Measurements from ENCODE around the gene CNGB1. TPM values are rescaled to one million over a fixed set of nuclear protein-coding genes. Genes with fewer than 3 reads are reported as not detected.

Gene CNGB1
- total RNA-seq, 1 donor from 2014 or later = not detected

- no peaks in the 10 kb centered on the region for H3K27me3 ChIP-seq
Measured at GRCh38 chr16:57940382-57940966, 30.5 kb downstream of the CNGB1 start.

DNA sequence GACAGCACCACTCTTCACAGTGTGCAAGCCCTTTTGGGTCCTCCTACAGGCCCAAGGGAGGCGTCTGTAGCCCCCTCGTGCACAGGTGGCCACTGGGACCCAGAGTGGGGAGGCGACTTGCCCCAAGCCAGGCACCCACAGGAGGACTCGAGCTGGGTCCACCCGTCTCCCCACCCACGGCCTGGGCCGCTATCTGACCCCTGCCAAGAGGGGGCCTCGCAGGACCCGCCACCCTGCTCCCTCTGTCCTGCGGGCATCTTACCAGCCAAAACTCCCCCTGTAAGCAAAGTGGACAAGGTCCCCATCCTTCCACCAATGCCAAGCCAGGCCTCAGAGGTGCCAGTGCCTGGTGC is 31.1 kb downstream of the CNGB1 start:
- Histone ChIP-seq H3K4me1 (no peaks in the 10 kb centered on the region), H2AFZ (replicated peaks) (peak overlapping the region; percentile 24), H3K36me3 (no peaks in the 10 kb centered on the region), H3K27me3 (no peaks in the 10 kb centered on the region), H3K79me2 (ENCODE audit: low read depth) (no peaks in the 10 kb centered on the region), H3K9me3 (ENCODE audit: low read depth) (no peaks in the 10 kb centered on the region), H3F3A (ENCODE audit: low read depth) (no peaks in the 10 kb centered on the region), H3K4me3 (no peak overlapping the region), H3K9ac (no peak overlapping the region), H3K4me2 (no peak overlapping the region), H3K27ac (no peak overlapping the region), H4K20me1 (ENCODE audit: low read depth) (no peaks in the 10 kb centered on the region)
- H3K36me3 Mint-ChIP-seq = no peaks in the 10 kb centered on the region
- no peaks in the 10 kb centered on the region for H3K4me1 Mint-ChIP-seq
- H3K9me3 Mint-ChIP-seq = no peaks in the 10 kb centered on the region
- peak overlapping the region; percentile 88 for H3K27ac Mint-ChIP-seq
- DNase-seq (ENCODE audit: low spot score) = no peak
- TF ChIP-seq CTCF (IDR thresholded peaks at IDR 0.05) (no peak), EZH2 (IDR thresholded peaks at IDR 0.05) (no peak), EZH2phosphoT487 (IDR thresholded peaks at IDR 0.05) (no peak)
- no peak overlapping the region for H3K4me3 Mint-ChIP-seq
- H3K27me3 Mint-ChIP-seq (ENCODE audit: insufficient read depth, low read depth) = no peaks in the 10 kb centered on the region

More at GRCh38 chr16:57940382-57940966, 30.5 kb downstream of the CNGB1 start:
- Mint-ChIP-seq H3K27ac (no peak overlapping the region), H3K4me3 (no peak overlapping the region), H3K4me1 (no peaks in the 10 kb centered on the region), H3K9me3 (no peaks in the 10 kb centered on the region), H3K36me3 (no peaks in the 10 kb centered on the region), H3K27me3 (ENCODE audit: insufficient read depth, low read depth) (no peaks in the 10 kb centered on the region)
- no peak overlapping the region for H3K27ac ChIP-seq
- TF ChIP-seq EZH2 (IDR thresholded peaks at IDR 0.05) = no peak
- H3K79me2 ChIP-seq (ENCODE audit: low read depth) = no peaks in the 10 kb centered on the region
- no peak overlapping the region for H2AFZ ChIP-seq (replicated peaks)
- H4K20me1 ChIP-seq (ENCODE audit: low read depth) = no peaks in the 10 kb centered on the region
- no peak overlapping the region for H3K9ac ChIP-seq
- no peaks in the 10 kb centered on the region for H3K4me1 ChIP-seq
- no peak for DNase-seq (ENCODE audit: low spot score)
- H3K4me3 ChIP-seq = no peak overlapping the region
- no peak overlapping the region for H3K4me2 ChIP-seq
- H3K36me3 ChIP-seq = no peaks in the 10 kb centered on the region
- H3F3A ChIP-seq (ENCODE audit: low read depth) = no peaks in the 10 kb centered on the region
- H3K9me3 ChIP-seq (ENCODE audit: low read depth) = no peaks in the 10 kb centered on the region

DNA sequence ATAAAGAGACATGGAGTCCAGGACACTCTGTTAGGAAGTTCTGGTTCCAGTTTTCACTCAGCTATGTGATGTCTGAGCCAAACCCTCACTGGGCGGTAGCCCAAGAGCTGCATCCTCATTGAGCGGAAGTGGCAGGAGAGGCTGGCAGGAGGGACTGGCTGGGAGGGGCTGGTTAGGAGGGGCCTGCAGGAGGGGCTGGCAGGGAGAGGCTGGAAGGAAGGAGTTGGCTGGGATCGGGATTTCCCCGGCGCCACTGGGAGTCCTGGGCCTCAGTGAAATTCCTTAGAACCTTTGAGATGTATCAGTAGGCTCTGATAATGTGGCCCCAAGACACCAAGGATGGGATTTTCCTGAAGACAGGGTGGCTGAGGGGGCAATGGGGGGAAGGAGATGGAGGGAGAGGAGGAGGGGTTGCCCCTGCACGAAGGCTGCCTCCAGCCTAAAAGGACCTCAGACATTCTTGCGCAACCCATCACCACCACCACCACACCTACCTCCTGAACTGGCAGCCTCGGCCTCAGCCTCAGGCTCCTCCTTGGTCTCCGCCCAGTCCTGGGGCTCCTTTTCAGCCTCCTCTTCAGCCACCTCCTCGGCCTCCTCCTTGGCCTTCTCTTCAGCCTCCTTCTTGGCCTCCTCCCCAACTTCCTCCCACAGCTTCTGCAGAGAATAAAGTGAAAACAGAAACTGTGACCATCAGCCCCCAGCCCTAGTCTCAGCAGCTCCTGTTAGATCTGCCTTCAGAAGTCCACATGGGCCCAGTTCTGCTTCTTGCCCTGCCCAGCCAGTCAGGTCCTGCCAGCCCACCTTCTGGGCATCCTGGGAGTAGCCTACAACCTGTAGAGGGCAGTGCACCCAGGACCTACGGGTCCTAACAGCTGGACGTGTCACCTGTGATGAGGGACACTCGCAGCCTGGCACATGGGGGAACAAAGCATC is 31.7 kb downstream of the CNGB1 start:
- Histone ChIP-seq H3K27ac (no peak overlapping the region), H3K9ac (no peak overlapping the region), H3K4me1 (no peaks in the 10 kb centered on the region), H3F3A (ENCODE audit: low read depth) (no peaks in the 10 kb centered on the region), H3K4me3 (no peak overlapping the region), H3K36me3 (no peaks in the 10 kb centered on the region), H3K4me2 (no peak overlapping the region), H3K9me3 (ENCODE audit: low read depth) (no peaks in the 10 kb centered on the region), H3K79me2 (ENCODE audit: low read depth) (no peaks in the 10 kb centered on the region), H2AFZ (replicated peaks) (peak overlapping the region; percentile 24), H4K20me1 (ENCODE audit: low read depth) (no peaks in the 10 kb centered on the region), H3K27me3 (no peaks in the 10 kb centered on the region)
- Mint-ChIP-seq H3K36me3 (no peaks in the 10 kb centered on the region), H3K9me3 (no peaks in the 10 kb centered on the region), H3K27ac (peak overlapping the region; percentile 53), H3K4me1 (no peaks in the 10 kb centered on the region), H3K4me3 (no peak overlapping the region), H3K27me3 (ENCODE audit: insufficient read depth, low read depth) (no peaks in the 10 kb centered on the region)
- TF ChIP-seq CTCF (IDR thresholded peaks at IDR 0.05) (peak; percentile 31), EZH2phosphoT487 (IDR thresholded peaks at IDR 0.05) (no peak), EZH2 (IDR thresholded peaks at IDR 0.05) (no peak)
- no peak for DNase-seq (ENCODE audit: low spot score)

DNA sequence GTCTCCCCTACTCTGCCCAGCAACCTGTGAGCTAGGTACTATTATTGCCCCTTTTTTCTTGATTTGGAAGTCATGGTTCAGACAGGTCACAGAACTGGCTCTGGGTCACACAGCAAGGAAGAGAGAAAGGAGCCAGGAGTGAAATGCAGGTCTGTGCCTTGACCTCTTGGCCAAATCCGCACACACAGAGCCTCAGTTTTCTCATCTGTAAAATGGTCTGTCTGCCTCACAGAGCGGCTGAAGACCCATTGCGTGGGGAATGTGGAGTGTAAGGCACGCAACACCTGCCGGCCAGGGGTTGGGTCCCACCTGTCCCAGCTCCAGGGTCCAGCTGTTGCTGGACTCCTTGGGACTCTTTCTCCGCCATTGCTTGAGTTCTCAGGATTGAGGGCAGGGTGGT is 32.4 kb downstream of the CNGB1 start:
- no peaks in the 10 kb centered on the region for H3K9me3 ChIP-seq (ENCODE audit: low read depth)
- no peaks in the 10 kb centered on the region for H3K36me3 ChIP-seq
- H3F3A ChIP-seq (ENCODE audit: low read depth) = no peaks in the 10 kb centered on the region
- H3K9ac ChIP-seq = no peak overlapping the region
- peak overlapping the region; percentile 1 for H3K4me3 Mint-ChIP-seq
- no peaks in the 10 kb centered on the region for H3K79me2 ChIP-seq (ENCODE audit: low read depth)
- H3K9me3 Mint-ChIP-seq = no peaks in the 10 kb centered on the region
- H3K36me3 Mint-ChIP-seq = no peaks in the 10 kb centered on the region
- H3K27ac ChIP-seq = no peak overlapping the region
- no peaks in the 10 kb centered on the region for H3K4me1 Mint-ChIP-seq
- no peak for DNase-seq (ENCODE audit: low spot score)
- H3K4me3 ChIP-seq = no peak overlapping the region
- TF ChIP-seq EZH2 (IDR thresholded peaks at IDR 0.05) (no peak), EZH2phosphoT487 (IDR thresholded peaks at IDR 0.05) (no peak), CTCF (IDR thresholded peaks at IDR 0.05) (no peak)
- no peak overlapping the region for H3K4me2 ChIP-seq
- H3K27me3 Mint-ChIP-seq (ENCODE audit: insufficient read depth, low read depth) = no peaks in the 10 kb centered on the region
- H3K4me1 ChIP-seq = no peaks in the 10 kb centered on the region
- H3K27ac Mint-ChIP-seq = peak overlapping the region; percentile 33
- H4K20me1 ChIP-seq (ENCODE audit: low read depth) = no peaks in the 10 kb centered on the region
- no peaks in the 10 kb centered on the region for H3K27me3 ChIP-seq
- H2AFZ ChIP-seq (replicated peaks) = no peak overlapping the region
